ENCODE data around the gene C4orf54.

The C4orf54 gene

DNA sequence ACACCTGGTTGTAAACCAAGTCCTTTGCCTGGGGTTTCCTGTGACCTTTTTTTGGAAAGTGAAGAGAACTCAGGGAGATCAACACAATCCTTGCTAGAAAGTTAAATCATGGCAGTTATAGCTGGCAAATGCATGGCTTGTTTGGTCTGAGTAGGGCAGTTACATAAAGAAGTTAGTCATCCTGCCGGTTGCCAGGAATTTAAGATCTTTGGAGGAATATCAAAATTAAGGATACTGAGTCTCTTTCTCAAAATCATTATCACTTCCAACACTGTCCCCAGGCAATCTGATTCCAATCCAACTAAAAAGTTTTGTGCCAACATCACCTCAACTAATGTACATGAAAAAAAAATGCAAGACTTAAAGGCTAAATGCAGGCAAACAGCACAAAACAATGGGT is 40.3 kb downstream of the C4orf54 start:
- DNase-seq (ENCODE audit: low spot score): no peak

DNA sequence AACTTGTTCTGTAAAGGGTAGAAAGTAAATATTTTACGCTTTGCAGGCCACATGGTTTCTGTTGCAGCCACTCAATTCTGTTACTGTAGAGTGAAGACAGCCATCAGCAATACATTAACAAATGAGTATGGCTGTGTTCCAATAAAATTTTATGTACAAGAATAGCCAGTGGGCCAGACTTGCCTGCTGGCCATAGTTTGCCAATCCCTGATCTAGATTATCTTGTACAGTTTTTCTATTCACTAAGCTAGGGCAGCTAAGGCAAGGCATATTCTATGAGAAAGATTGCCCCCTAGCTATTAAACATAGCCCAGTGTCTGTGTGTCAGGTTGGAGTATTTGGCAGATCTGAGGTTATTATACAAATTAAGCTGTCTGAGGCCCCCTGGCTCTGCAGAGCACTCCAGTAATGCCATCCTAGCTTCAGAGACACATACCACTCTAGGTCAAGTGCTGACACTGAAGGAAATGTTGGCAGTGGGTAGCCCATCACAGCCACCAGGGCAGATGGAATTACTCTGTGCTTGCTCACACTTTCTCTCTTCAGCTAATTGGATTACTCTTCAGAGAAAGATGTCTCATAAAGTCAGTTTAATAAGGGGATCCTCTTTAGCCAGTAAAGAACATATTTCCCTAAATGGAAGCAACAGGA is 42.3 kb downstream of the C4orf54 start:
- DNase-seq (ENCODE audit: low spot score): no peak

DNA sequence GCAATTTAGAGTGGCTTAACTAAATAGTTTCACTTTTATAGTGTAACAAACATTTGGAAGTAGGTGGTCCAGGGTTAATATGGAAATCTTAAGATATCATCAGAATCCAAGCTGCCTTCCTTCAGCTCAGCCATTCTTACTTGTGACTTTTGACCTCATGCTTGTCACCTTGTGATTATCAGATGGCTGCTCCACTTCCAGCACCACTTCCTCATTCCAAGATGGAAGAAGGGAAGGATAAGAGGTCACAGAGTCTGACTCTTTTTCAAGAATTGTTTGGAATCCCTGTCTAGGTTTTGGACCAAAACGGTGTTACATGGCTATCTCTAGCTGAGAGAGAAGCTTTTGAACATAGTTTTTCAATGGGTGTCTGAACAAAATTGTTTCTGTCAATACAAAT is 43.1 kb downstream of the C4orf54 start:
- no peak for DNase-seq (ENCODE audit: low spot score)

DNA sequence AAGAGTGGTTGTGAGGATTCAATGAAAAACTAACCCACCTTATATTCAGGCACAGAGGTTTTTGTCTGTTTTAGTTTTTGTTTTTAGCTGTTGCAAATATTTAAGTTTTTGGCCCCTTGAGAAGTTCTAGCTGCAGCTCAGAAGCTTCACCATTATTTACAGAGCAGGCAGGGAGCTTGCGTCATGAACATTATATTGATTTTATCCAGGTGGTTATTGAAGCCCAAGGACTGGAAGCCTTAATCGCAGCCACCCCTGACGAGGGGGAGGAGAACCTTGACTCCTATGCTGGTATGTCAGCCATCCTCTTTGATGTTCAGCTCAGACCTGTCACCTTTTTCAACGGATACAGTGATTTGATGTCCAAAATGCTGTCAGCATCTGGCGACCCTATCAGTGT is 44.9 kb downstream of the C4orf54 start:
- DNase-seq (ENCODE audit: low spot score): no peak

DNA sequence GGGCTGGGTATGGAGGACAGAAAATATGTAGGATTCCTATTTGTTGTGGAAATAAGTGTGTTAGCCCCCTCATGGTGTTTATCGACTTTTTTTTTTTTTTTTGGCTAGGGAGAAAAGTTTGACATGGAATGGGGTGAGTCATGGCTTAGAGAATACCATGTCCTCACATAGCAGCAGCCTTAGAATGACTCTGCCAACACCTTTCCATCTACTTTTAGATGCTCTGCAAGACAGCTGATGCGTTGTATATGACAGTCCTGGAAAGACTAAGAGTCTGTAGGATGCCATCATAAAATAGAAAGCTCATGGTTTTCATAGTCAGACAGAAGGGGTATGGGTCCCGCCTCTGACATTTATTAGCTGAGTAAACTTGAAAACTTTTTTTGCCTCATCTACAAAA is 45.3 kb downstream of the C4orf54 start:
- DNase-seq (ENCODE audit: low spot score): no peak

DNA sequence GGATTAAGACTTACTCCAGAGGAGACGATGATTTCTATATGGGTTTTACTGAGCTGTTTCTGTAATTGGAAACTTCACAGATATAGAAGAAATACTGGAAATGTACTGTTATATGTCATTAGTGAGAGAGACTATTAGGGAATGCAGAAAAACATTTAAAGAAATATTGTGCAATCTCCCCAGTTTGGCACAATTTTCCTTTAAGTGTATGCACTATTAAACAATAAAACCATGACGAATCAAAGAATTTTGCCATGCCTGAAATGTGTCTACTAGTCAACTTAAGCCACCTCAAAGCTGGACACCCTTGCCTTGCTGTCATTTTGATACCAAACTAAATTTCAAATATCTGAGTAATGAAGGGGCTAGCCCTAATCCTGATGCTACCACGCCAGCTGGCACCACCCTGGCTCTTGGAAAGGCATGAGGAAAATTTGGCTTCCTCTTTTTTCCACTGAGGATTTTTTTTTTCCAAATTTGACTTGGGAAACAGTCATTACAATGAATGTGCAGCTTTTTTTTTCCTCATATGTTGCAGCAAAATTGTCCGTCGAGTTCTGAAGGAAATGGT is 46.9 kb downstream of the C4orf54 start:
- no peak for DNase-seq (ENCODE audit: low spot score)

DNA sequence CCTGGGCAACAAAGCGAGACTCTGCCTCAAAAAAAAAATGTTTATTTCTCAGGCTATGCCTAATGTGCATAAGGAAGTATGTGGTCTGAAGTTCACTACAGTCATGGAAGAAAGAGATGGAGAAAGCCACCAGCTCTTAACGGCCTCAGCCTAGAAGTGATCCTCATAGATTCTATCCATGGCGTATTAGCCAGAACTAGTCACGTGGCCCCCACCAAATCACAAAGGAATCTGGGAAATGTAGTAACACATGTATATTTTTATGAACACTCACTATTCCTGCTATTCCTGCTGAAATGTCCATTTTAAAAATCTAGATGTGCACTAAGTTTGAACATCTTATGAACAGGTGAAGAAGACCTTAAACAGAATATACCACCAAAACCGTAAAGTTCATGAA is 49.2 kb downstream of the C4orf54 start:
- no peak for DNase-seq (ENCODE audit: low spot score)
